ENCODE measurements around the gene TTC7B.

TTC7B gene

GRCh38 chr14:90475298-90475697 is 340.9 kb downstream of the TTC7B start:
- TF ChIP-seq POLR2AphosphoS5 (IDR thresholded peaks at IDR 0.05; ENCODE audit: low read depth, low read length) (no peak), TAF1 (IDR thresholded peaks at IDR 0.05; ENCODE audit: borderline replicate concordance, insufficient read depth, low read length) (no peak), FOXP2 (optimal IDR thresholded peaks at IDR 0.05; ENCODE audit: borderline replicate concordance, extremely low read depth, extremely low read length, insufficient read depth) (no peak), SIN3A (IDR thresholded peaks at IDR 0.05; ENCODE audit: borderline replicate concordance, insufficient read depth, low read length) (no peak), REST (IDR thresholded peaks at IDR 0.05; ENCODE audit: insufficient read depth in 1 of 2, low read depth in 2 of 2, low read length in 2 of 2) (no peak)
